Measurements from ENCODE around the gene CACNG7.
"Not testable (repeated sequence)": the region's sequence is repeated elsewhere in the genome, so short reads cannot be mapped to it uniquely, and the experiment has no call there.

The CACNG7 gene

GRCh38 chr19:53905787-53906186 is 3.3 kb upstream of the CACNG7 start:
- DNase-seq (ENCODE audit: low read depth) = no peak

- DNase-seq (ENCODE audit: low read depth) = no peak
Observed at GRCh38 chr19:53906211-53907192, 2.6 kb upstream of the CACNG7 start.

GRCh38 chr19:53907193-53907581 is 1.9 kb upstream of the CACNG7 start:
- DNase-seq (ENCODE audit: low read depth) = no peak

GRCh38 chr19:53907690-53908089 is 1.4 kb upstream of the CACNG7 start:
- no peak for DNase-seq (ENCODE audit: low read depth)

- DNase-seq (ENCODE audit: low read depth) = no peak
Observed at GRCh38 chr19:53908106-53908934, 758 bp upstream of the CACNG7 start.

- DNase-seq (ENCODE audit: low read depth) = no peak
Observed at GRCh38 chr19:53909471-53910169, 542 bp downstream of the CACNG7 start.

- no peak for DNase-seq (ENCODE audit: low read depth)
Observed at GRCh38 chr19:53910170-53910518, 1.1 kb downstream of the CACNG7 start.

GRCh38 chr19:53912653-53913052 is 3.6 kb downstream of the CACNG7 start:
- DNase-seq (ENCODE audit: low read depth) = no peak

- DNase-seq (ENCODE audit: low read depth) = no peak
Observed at GRCh38 chr19:53915000-53915399, 5.9 kb downstream of the CACNG7 start.

GRCh38 chr19:53916004-53916403 is 6.9 kb downstream of the CACNG7 start:
- DNase-seq (ENCODE audit: low read depth) = no peak

GRCh38 chr19:53917356-53917755 is 8.3 kb downstream of the CACNG7 start:
- no peak for DNase-seq (ENCODE audit: low read depth)

GRCh38 chr19:53927739-53928138 is 18.7 kb downstream of the CACNG7 start:
- DNase-seq (ENCODE audit: low read depth) = peak; percentile 27

GRCh38 chr19:53936029-53936428 is 27.0 kb downstream of the CACNG7 start:
- no peak for DNase-seq (ENCODE audit: low read depth)

GRCh38 chr19:53942001-53942786 is 33.1 kb downstream of the CACNG7 start:
- DNase-seq (ENCODE audit: low read depth) = no peak

GRCh38 chr19:53944416-53944815 is 35.3 kb downstream of the CACNG7 start:
- DNase-seq (ENCODE audit: low read depth) = no peak

GRCh38 chr19:53944933-53945332 is 35.9 kb downstream of the CACNG7 start:
- no peak for DNase-seq (ENCODE audit: low read depth)

- DNase-seq (ENCODE audit: low read depth) = no peak
Observed at GRCh38 chr19:53945441-53945840, 36.4 kb downstream of the CACNG7 start.

- DNase-seq (ENCODE audit: low read depth) = no peak
Observed at GRCh38 chr19:53945998-53946397, 36.9 kb downstream of the CACNG7 start.

- no peak for DNase-seq (ENCODE audit: low read depth)
Observed at GRCh38 chr19:53947624-53948023, 38.5 kb downstream of the CACNG7 start.

- DNase-seq (ENCODE audit: low read depth) = not testable (repeated sequence)
Observed at GRCh38 chr19:53948611-53949010, 39.5 kb downstream of the CACNG7 start.

- no peak for DNase-seq (ENCODE audit: low read depth)
Observed at GRCh38 chr19:53951436-53951835, 42.4 kb downstream of the CACNG7 start.

- no peak for DNase-seq (ENCODE audit: low read depth)
Observed at GRCh38 chr19:53951947-53952346, 42.9 kb downstream of the CACNG7 start.
